Superior temporal gyrus (tissue), 1 donor: ENCODE measurements around the gene TRIM9.
"Not testable (repeated sequence)": the region's sequence is repeated elsewhere in the genome, so short reads cannot be mapped to it uniquely, and the experiment has no call there.

Experiments used
- DNase-seq: peaks from one replicate; pipeline ENCODE4 v3.0.0-alpha.2; 2016; ENCODE audit errors: extremely low spot score

Gene TRIM9

GRCh38 chr14:51004801-51005526 lies 89.9 kb downstream of the TRIM9 start:
- DNase-seq: peak; percentile 46

GRCh38 chr14:51004352-51004800 lies 90.5 kb downstream of the TRIM9 start:
- no peak for DNase-seq

DNA sequence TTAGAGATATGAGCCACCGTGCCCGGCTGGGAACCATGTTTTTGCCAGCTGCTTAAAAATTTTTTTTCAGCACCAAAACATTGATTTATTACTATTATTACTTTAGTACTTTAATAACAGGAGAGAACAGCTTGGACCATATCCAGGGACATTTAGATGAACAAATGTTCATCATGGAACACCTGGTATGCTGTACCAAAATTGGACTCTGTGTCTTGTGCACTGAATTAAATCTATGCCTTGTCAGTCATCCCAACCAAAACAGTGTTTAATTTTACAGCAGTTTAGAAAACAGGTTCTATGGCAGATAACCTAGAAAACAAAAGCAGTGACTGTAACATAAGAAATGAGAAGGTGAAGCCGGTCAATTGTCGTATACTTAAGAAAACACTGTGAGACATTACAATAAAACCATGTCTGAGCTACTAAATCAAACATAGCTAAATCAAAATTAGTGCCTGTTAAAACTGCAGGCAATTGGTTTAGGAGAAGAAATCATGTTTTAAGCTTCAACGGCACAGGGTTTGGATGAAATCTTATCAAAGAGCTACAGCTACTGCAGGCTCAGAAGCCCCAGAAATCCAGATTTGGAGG lies 92.4 kb downstream of the TRIM9 start:
- DNase-seq: no peak

- no peak for DNase-seq
Observed at GRCh38 chr14:51000566-51000965, 94.3 kb downstream of the TRIM9 start.

DNA sequence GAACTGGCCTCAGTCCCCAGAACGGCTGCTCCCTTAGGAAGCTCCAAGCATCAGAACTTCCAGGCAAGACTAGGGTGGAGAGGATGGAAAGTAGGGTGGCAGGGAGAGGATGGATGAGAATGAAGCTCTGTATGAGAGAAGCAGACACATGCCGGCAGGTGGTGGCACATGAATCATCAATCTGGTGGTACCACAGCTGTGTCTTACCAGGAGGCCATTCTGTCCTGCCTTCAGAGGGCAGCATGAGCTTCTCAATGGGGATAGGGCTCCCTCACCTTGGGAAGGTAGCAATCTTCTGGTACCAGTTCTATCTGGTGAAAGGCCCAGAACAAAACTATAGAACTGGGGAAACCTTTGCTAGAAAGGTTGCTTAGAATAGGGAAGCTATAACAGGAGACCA lies 95.2 kb downstream of the TRIM9 start:
- peak; percentile 69 for DNase-seq

DNA sequence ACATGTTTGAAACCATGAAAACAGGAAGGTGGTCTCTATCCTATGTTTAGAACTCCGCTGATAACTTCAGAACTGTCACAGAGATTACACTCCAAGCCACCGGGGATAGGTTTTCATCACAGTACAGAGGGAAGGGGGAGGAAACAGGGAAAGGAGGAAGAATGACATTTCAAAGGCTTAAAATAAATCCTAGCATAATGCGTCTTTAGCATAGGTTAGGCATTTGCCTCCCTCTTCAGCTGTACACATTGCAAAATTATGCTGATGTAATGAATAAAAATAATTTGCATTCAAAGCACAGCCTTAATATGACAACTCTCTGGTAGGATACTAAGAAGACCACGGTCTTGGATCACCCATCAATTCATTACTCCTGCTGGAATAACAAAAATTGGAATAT lies 96.3 kb downstream of the TRIM9 start:
- no peak for DNase-seq

GRCh38 chr14:50997712-50998111 lies 97.2 kb downstream of the TRIM9 start:
- DNase-seq: no peak

DNA sequence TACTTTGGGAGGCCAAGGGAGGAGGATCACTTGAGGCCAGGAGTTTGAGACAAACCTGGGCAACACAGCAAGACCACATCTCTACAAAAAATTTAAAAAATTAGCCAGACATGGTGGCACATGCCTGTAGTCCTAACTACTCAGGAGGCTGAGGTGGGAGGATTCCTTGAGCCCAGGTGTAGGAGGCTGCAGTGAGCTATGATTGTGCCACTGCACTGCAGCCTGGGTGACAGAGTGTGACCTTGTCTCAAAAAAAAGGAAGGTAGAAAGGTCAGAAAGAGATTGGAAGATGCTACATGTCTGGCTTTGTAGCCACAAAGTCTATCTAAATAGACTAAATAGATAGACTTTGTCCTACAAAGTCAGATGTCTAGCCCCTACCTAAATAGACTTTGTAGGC lies 100.7 kb downstream of the TRIM9 start:
- DNase-seq: not testable (repeated sequence)

GRCh38 chr14:50985859-50986331 lies 109.0 kb downstream of the TRIM9 start:
- DNase-seq: peak; percentile 79

DNA sequence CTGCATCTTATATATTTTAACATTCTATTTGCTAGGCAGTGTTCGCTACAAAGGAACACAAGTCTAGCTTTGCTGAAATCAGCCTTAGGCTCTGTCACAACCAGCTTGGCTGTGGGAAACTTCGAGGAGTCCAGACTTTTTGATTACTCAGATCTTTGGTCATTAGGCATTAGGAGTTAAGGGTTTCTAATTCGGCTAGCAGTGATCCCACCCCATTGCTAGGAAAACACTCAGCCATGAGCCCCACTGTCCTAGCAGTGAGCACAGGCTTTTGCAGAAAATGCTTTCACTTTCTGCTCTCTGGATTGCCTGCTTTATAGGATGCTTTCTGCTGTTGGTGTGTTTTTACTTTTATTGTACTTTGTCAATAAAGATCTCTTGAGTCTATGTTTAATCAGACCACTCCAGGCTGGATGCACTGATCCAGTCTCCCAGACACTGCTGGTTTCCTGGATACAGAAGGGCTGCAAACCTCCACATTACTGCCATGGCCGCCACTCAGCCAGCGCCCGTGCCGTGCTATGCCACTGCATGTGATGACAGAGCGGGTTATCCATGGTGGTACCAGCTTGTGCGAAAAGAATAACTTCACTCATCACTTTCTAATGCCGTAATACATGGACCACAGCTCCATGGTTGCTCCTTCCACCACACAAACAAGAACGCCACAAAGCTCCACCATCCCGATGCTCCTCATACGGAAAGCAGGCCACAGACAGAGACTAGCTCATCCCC lies 109.6 kb downstream of the TRIM9 start:
- DNase-seq: peak; percentile 80

DNA sequence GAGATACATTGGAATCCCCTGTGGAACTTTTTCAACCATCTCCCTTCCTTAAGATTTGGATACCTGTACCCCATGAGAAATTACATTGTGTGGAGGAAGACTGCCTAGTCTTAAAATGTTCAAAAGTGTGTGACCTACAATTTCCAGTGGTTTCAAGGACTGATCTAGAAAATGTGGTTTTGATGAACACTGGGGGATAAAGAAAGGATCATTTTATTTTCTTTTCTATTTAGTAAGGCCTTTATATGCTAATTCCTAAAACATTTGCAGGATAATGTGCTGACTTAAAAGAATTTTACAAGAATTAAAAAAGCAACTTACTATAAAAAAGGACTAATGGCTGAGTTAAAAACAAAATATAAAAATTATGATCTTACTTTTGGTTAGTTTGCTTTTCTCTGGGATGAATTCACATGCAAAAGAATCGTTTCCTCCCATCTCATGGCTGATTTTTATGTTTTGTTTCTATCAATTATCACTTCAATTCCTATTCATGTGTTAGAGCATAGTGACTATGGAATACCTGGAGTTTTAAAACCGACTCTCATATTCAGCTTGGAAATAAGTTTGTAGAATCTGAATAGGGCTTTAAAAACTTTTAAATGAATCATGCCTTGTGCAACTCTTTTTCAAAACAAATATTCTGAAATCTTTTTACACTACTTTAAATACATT lies 110.7 kb downstream of the TRIM9 start:
- DNase-seq: no peak

DNA sequence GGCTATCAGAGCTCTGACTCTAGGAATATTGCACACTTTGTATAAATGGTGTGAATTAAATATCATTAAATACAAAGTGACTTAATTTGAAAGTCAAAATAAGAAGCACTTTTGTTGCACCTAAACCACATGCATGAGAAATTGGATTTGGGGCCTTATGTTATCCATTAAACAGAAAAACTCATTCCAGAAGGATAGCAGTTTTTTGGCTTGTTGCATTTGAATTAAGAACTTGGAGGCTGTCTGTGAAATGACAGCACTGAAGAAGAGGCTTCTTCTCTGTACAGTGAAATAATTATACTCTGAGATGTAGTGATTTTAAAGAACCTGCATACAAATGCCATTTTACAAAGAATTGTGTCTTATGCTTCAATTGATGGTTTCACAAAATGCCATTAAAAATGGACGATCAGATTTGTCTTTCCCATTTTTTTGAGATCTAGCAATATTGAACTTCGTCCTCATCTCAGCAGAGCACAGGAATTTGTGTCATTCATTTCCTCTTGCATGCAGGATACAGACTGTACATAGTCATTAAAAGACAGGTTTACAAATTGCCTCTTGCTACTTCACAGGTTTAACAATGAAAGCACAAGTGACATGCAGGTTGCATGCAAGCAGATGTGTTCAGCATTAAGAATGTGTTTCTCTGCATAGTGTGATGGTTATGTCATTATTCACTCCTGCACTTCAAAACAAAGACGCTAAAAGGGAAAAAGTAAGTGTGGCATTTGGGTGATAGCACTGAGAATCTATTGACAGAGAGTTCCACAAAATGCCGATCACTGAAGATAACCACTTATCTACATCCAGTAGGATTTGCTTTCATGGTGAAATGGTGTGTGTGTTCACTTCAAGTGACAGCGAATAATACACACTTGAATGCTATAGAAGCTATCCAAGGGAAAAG lies 114.7 kb downstream of the TRIM9 start:
- no peak for DNase-seq

DNA sequence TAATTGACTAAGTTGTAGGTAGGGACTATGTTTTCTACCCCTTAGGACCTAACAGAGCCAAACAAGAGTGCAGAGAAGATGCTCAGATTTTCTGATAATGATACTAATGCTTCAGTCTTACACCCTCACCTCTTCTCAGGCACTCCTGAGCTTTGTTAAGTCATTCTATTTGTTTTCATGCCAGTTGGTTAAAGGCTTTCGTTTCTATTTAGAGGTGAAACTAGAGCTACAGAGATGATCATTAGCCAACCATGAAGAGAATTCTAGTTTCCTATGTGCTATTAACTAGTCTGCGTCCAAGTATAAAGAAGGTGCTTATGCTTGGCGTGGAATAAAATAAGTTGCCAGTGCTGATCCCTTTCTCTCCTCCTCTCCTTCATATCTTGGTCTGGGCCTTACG lies 116.0 kb downstream of the TRIM9 start:
- DNase-seq: no peak

GRCh38 chr14:50978529-50978871 lies 116.4 kb downstream of the TRIM9 start:
- no peak for DNase-seq

DNA sequence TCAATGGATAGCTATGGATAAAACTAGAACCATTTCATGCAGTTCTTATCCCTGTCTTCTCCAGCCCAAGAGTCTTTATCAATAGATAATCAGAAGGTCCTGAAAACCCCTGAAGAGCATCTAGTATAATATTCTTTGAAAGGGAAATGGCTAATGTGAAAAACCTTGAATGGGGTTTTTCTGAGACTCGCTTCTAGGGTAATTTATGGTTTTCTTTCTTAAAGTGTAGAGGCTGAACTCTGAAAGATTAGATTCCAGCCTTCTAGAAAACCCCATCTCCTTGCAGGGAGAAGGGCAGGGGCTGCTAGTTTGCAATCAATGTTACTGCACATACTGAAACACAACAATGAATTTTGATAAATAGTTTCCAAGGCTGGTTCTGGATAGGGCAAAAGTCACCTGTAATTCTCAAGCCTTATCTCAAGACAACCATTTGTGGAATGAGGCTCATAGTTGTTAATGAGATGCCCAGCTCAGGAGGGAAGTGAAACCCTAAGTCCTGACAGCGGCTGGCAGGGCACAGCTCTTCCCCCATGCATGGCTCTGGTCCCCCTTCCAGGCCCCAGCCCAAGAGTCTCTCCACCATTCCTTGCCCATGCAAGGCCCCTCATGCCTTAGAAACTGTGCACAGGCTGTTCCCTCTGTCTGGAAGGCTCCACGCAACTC lies 116.9 kb downstream of the TRIM9 start:
- no peak for DNase-seq

GRCh38 chr14:50974118-50974517 lies 120.8 kb downstream of the TRIM9 start:
- DNase-seq: no peak

DNA sequence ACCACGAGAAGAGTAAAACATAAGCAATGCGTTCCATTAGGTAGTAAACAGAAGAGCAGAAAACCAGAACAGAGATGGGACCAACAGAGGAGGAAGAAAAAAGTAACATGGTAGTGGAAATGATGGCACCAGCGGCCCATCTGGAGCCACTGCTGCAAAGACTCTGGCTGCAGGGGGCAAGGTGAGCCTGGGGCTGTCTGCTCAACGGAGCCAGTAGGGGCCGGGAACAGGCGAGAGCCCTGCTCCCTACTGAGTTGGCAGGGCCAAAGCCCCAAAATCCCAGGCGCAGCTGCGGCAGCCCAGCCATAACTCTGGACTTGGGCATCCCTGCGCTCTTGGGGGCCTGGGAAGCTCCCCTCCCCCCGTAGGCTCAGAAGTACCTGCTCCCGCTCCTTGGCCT lies 122.2 kb downstream of the TRIM9 start:
- DNase-seq: no peak

DNA sequence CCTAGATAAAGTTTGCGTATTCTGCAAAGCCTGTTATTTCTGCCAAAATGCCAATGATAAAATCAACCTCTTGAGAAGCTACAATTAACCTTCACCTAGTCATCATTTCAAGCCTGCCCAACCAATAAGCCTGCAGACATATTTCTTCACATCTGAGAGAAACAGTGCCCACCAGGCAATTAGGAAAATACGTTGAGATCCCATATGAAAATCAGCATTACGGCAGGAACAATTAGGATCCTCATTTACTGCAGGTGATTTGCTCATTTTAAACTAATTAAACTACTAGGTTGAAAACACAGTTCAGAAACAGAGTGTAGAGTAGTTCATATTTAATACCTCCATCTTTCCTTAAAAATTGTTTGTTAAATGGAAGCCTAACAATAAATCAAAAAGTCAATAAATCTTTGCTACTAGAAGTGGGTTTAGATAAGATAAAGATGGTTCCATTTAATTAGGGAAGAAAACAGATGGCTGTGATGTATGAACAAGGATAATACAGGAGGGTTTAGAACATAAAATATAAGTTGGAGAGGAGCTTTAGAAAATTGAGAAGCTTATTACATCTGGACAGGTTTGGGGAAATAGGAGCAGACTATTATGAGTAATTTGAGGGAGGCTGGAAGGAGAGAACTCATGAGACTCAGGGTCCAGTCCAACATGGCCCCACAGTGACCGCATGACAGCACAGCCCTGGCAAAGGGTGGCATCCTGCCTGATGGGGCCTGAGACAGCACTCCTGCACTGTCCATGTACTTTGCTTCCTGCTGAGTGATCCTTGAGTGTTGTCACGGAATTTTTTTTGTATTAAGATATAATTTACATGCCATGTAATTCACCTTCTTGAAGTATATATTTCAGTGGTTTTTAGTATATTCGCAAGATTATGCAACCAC lies 123.8 kb downstream of the TRIM9 start:
- no peak for DNase-seq

- no peak for DNase-seq
Observed at GRCh38 chr14:50967790-50968189, 127.1 kb downstream of the TRIM9 start.

- DNase-seq: no peak
Observed at GRCh38 chr14:50967103-50967502, 127.8 kb downstream of the TRIM9 start.
